Activated T-cell treated with anti-CD3 and anti-CD28 coated beads, Interleukin-2, amount 50 U/mL, for 72 hours (primary cell): ENCODE measurements around the gene USP14. TPM values are rescaled to one million over a fixed set of nuclear protein-coding genes. Genes with fewer than 3 reads are reported as not detected.
"Not testable (repeated sequence)": the region's sequence is repeated elsewhere in the genome, so short reads cannot be mapped to it uniquely, and the experiment has no call there.

Experiments
- ATAC-seq, 2 donors: fragments of 150-1000 bp; cut with Tn5 transposase; replicated peaks in 1 of 2; 2 replicates each; pipeline ENCODE4 v1.10.0; 2021; ENCODE audit warnings: moderate library complexity in 2 of 2, mild to moderate bottlenecking in 1 of 2
- DNase-seq, 2 donors: peaks; one replicate each; pipeline ENCODE4 v3.0.0; 2021 to 2022; ENCODE audit warnings: mixed read lengths in 1 of 2
- H3K27ac Mint-ChIP-seq: one replicate; pipeline ENCODE4 v1.8.0; 2022; ENCODE audit warnings: mild to moderate bottlenecking, moderate library complexity, mixed read lengths
- H3K27me3 Mint-ChIP-seq: one replicate; pipeline ENCODE4 v1.8.0; 2022; ENCODE audit warnings: low read depth, mixed read lengths
- H3K36me3 Mint-ChIP-seq, 2 donors: one replicate each; pipeline ENCODE4 v1.8.0; 2022; ENCODE audit warnings: mixed read lengths in 2 of 2, mild to moderate bottlenecking in 1 of 2; ENCODE audit not compliant: insufficient read depth in 2 of 2
- H3K4me1 Mint-ChIP-seq: one replicate; pipeline ENCODE4 v1.8.0; 2022; ENCODE audit warnings: low read depth, mixed read lengths
- H3K4me3 Mint-ChIP-seq, 2 donors: one replicate each; pipeline ENCODE4 v1.8.0; 2022; ENCODE audit warnings: mild to moderate bottlenecking in 2 of 2, mixed read lengths in 2 of 2, moderate library complexity in 2 of 2
- H3K9me3 Mint-ChIP-seq, 2 donors: one replicate each; pipeline ENCODE4 v1.8.0; 2022; ENCODE audit warnings: mixed read lengths in 2 of 2
- total RNA-seq, 2 donors: library from RNA; stranded (reverse); gene quantifications; one replicate each; pipeline ENCODE4 v1.2.3, GENCODE V29; 2022

USP14 gene
- 10 to 100 TPM; 65.1 to 80.4 TPM for total RNA-seq

GRCh38 chr18:158128-159036 lies at the start of gene USP14:
TSS of gene USP14 (plus strand) at chr18:158557. CDS start at chr18:158699, 142 bp downstream.
- no peaks in the 10 kb centered on the region for H3K9me3 Mint-ChIP-seq
- peak within 1 kb of the TSS; percentile 88 for H3K27ac Mint-ChIP-seq
- DNase-seq (peak; percentile 96 to 98), ATAC-seq (peak; percentile 93 to 94)
- H3K4me3 Mint-ChIP-seq = peak within 1 kb of the TSS; percentile 92 to 95
- H3K4me1 Mint-ChIP-seq = peaks cover 37% of the 10 kb centered on the region
- no peaks in the 10 kb centered on the region for H3K27me3 Mint-ChIP-seq
- peaks cover 3 to 4% of the 10 kb centered on the region in 2 donors for H3K36me3 Mint-ChIP-seq

DNA sequence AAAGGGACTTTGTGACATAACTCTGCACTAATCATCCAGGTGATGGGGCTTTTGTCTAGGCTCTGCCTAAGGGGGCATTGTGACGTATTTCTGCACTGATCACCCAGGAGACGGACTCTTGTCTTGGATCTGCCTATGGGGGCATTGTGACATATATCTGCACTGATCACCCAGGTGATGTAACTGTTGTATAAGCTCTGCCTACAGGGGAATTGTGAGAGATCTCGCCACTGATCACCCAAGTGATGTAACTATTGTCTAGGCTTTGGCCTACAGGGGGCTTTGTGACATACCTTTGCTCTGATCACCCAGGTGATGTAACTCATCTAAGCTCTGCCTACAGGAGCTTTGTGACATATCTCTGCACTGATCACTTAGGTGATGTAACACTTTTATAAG lies 49.7 kb upstream of the USP14 start:
- DNase-seq, ATAC-seq, H3K27ac Mint-ChIP-seq, H3K4me3 Mint-ChIP-seq, H3K27me3 Mint-ChIP-seq: not testable (repeated sequence)
- Mint-ChIP-seq H3K9me3 (peaks cover 21 to 28% of the 10 kb centered on the region in 2 donors), H3K36me3 (peaks cover 16 to 24% of the 10 kb centered on the region in 2 donors), H3K4me1 (peaks cover 38% of the 10 kb centered on the region)

DNA sequence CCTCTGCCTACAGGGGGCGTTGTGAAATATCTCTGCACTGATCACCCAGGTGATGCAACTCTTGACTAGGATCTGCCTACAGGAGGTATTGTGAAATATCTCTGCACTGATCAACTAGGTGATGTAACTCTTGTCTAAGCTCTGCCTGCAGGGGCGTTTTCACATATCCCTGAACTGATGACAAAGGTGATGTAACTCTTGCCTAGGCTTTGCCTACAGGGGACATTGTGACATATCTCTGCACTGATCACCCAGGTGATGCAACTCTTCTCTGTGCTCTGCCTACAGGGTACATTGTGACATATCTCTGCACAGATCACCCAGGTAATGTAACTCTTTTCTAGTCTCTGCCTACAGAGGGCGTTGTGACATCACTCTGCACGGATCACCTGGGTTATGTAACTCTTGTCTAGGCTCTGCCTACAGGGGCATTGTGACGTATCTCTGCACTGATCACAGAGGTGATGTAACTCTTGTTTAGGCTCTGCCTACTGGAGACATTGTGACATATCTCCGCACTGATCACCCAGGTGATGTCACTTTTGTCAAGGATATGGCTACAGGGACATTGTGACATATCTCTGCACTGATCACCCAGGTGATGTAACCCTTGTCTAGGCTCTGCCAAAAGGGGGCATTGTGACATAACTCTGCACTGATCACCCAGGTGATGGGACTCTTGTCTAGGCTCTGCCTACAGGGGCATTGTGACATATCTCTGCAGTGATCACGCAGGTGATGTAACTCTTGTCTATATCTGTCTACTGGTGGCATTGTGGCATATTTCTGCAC lies 49.0 kb upstream of the USP14 start:
- H3K27me3 Mint-ChIP-seq, H3K4me3 Mint-ChIP-seq, ATAC-seq: not testable (repeated sequence)
- Mint-ChIP-seq H3K4me1 (peaks cover 38% of the 10 kb centered on the region), H3K27ac (peak overlapping the region; percentile 13), H3K9me3 (peaks cover 21 to 28% of the 10 kb centered on the region in 2 donors), H3K36me3 (peaks cover 16 to 24% of the 10 kb centered on the region in 2 donors)
- DNase-seq = peak; percentile 62 to 75

DNA sequence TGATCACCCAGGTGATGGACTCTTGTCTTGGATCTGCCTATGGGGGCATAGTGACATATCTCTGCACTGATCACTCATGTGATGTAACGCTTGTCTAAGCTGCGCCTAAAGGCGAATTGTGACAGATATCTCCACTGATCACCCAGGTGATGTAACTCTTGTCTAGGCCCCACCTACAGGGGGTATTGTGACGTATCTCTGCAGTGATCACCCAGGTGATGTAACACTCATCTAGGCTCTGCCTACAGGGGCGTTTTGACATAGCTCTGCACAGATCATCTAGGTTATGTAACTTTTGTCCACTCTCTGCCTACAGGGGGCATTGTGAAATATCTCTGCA lies 48.5 kb upstream of the USP14 start:
- not testable (repeated sequence) for H3K27me3 Mint-ChIP-seq, H3K4me3 Mint-ChIP-seq, ATAC-seq, H3K27ac Mint-ChIP-seq
- DNase-seq = peak; percentile 20 to 25
- peaks cover 16 to 24% of the 10 kb centered on the region in 2 donors for H3K36me3 Mint-ChIP-seq
- H3K9me3 Mint-ChIP-seq = peaks cover 21 to 28% of the 10 kb centered on the region in 2 donors
- H3K4me1 Mint-ChIP-seq = peaks cover 38% of the 10 kb centered on the region

DNA sequence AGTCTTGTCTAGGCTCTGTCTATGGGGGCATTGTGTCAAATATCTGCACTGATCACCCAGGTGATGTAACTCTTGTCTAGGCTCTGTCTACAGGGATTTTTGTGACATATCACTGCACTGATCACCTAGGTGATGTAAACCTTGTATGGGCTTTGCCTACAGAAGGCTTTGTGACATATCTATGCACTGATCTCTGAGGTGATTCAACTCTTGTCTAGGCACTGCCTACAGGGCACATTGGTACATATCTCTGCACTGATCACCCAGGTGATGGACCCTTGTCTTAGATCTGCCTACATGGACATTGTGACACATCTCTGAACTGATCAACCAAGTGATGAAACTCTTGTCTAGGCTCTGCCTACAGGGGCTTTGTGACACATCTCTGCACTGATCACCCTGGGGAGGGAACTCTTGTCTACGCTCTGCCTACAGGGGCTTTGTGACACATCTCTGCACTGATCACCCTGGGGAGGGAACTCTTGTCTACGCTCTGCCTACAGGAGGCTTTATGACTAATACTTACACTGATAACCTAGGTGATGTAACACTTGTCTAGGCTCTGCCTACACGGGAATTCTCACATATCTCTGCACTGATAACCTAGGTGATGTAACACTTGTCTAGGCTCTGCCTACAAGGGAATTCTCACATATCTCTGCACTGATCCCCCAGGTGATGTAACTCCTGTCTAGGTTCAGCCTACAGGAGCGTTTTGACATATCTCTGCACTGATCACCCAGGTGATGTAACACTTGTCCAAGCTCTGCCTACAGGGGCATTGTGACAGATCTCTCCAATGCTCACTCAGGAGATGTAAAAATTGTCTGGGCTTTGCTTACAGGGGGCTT lies 47.8 kb upstream of the USP14 start:
- Mint-ChIP-seq H3K4me3 (peak overlapping the region; percentile 86 to 89), H3K4me1 (peaks cover 37% of the 10 kb centered on the region), H3K9me3 (peaks cover 21 to 28% of the 10 kb centered on the region in 2 donors), H3K36me3 (peaks cover 16 to 24% of the 10 kb centered on the region in 2 donors), H3K27ac (peak overlapping the region; percentile 83)
- not testable (repeated sequence) for H3K27me3 Mint-ChIP-seq
- DNase-seq (peak; percentile 64 to 72), ATAC-seq (peak in 1 of 2 donors; percentile 6)

DNA sequence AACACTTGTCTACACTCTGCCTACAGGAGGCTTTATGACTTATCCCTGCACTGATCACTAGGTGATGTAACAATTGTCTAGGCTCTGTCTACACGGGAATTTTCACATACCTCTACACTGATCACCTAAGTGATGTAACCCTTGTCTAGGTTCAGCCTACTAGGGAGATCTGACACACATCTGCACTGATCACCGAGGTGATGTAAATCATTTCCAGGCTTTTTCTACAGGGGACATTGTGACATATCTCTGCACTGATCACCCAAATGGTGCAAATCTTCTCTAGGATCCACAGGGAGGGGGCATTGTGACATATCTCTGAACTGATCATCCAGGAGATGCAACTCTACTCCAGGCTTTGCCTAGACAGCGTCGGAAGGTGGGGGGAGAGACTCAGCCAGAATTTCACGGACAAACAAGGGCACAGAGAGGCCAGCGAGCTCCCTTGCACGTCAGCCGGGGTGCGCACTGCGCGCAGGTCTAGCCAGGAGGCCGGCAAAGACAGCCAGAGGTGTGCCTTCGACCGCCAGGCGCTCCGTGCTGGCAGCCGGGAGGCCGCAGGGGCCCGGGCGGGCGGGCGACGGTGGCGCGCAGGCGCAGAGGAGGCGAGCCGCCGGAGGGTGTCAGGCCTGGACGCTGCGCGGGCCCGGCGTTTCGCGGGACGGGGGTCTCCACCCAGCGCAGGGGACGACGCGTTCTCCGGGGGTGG lies 46.9 kb upstream of the USP14 start:
- H3K27me3 Mint-ChIP-seq = no peaks in the 10 kb centered on the region
- DNase-seq = peak; percentile 79 to 80
- H3K36me3 Mint-ChIP-seq = peaks cover 16 to 24% of the 10 kb centered on the region in 2 donors
- H3K9me3 Mint-ChIP-seq = peaks cover 21 to 28% of the 10 kb centered on the region in 2 donors
- peaks cover 28% of the 10 kb centered on the region for H3K4me1 Mint-ChIP-seq
- H3K4me3 Mint-ChIP-seq = peak overlapping the region; percentile 86 to 89
- ATAC-seq = peak; percentile 61 to 64
- H3K27ac Mint-ChIP-seq = peak overlapping the region; percentile 83

DNA sequence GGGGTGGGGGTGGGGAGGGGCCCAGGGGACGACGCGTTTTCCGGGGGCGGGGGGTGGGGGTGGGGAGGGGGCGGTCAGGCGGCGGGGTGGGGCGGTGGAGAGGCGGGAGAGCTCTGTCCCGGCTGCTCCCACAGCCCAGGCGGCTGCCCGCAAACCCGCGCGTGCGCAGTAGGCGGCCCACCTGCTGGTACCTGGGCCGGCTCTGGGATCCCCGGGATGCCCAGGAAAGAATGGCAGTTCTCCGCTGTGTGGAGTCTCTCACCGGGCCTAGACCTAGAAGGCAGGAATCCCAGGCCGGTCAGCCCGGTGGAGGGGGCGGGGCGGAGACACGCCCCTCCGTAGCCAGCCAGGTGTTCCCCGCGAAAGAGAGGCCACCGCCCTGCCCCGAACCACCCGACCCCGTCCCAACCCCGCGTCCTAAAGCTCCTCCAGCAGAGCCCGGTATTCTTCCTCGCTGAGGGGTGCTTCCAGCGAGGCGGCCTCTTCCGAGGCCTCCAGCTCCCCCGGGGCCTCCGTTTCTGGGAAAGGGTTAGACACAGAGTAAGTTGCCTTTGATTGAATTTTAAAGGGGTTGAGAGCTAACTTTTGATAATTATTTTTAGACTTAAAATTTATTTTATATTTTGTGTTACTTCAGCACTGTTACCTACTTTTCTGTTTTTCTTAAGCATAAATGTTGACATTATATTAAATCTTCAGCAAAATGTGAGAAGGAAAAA lies 46.2 kb upstream of the USP14 start:
- not testable (repeated sequence) for ATAC-seq, H3K4me3 Mint-ChIP-seq, H3K27ac Mint-ChIP-seq, H3K27me3 Mint-ChIP-seq
- Mint-ChIP-seq H3K4me1 (peaks cover 21% of the 10 kb centered on the region), H3K36me3 (peaks cover 11 to 21% of the 10 kb centered on the region in 2 donors), H3K9me3 (peaks cover 16 to 26% of the 10 kb centered on the region in 2 donors)
- DNase-seq = peak; percentile 12 to 13

DNA sequence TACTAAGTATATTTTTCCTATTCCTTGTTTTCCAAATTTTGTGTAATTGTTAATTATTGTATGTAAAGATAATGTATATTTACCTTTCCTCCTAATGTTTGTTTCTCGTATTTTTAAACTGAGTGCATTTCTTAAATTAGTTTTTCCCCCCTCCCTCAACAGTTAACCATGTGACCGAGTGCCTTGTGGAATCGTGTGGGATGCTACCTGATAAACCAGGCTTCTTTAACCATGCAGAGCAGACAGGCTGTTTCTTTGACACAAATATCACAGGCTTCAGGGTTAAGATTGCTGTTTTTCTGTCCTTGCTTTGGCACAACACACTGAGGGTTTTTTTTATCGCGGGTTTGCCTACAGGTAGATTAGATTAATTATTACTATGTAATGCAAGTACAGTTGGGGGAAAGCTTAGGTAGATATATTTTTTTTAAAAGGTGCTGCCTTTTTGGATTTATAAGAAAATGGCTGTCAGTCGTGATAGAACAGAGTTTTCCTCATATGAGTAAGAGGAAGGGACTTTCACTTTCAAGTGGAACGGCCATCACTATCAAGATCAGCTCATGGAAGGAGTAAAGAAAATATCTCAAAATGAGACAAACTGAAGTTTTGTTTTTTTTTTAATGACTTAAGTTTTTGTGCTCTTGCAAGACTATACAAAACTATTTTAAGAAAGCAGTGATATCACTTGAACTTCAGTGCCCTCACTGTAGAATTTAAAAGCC lies 37.7 kb upstream of the USP14 start:
- H3K27me3 Mint-ChIP-seq, DNase-seq, H3K4me3 Mint-ChIP-seq, H3K4me1 Mint-ChIP-seq, H3K27ac Mint-ChIP-seq, H3K9me3 Mint-ChIP-seq, H3K36me3 Mint-ChIP-seq: not testable (repeated sequence)
- peak in 1 of 2 donors; percentile 40 for ATAC-seq

DNA sequence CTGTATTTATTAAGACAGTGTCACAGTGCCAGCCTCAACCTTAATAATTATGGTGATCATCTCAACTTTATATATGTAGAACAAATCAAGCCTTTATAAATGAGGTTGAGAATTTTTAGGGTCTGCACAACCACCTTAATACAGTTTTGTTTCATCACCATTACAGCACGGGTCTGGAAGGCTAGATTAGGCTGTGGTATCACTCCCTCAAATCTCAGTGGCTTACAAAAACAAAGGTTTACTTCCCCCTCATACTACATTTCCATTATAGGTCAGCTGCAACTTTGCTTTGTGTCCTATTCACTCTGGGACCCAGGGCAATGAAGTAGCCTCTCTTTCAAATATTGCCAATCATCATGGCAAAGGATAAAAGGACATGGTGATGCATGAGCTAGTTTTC lies 23.3 kb upstream of the USP14 start:
- no peak for ATAC-seq
- H3K36me3 Mint-ChIP-seq = peaks cover 4% of the 10 kb centered on the region in 2 donors
- DNase-seq = no peak
- H3K9me3 Mint-ChIP-seq = peaks cover 2 to 3% of the 10 kb centered on the region in 2 donors
- no peaks in the 10 kb centered on the region for H3K27me3 Mint-ChIP-seq
- H3K27ac Mint-ChIP-seq = no peak overlapping the region
- H3K4me1 Mint-ChIP-seq = no peaks in the 10 kb centered on the region
- H3K4me3 Mint-ChIP-seq = no peak overlapping the region

DNA sequence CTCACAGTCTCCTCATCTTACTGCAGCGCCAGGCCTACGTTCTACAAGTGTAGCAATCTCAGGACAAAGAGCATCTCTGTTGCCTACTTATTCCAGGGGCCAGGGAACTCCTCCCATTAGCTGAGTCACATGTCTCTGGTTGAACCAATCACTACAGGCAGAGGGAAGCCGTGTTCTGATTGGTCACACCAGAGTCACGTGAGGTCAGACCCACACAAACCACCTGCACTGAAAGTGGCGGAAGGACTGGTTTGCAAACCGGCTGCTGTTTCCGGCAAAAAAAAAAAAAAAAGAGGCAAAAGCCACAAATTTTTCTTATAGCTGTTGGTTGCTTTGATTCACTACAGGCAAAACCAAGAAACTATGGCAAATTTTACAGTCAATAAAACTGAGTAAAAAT lies 21.9 kb upstream of the USP14 start:
- no peaks in the 10 kb centered on the region for H3K4me1 Mint-ChIP-seq
- DNase-seq = peak; percentile 9 to 10

GRCh38 chr18:137327-137726 lies 21.0 kb upstream of the USP14 start:
- no peaks in the 10 kb centered on the region for H3K4me1 Mint-ChIP-seq
- no peaks in the 10 kb centered on the region for H3K9me3 Mint-ChIP-seq
- no peak overlapping the region for H3K27ac Mint-ChIP-seq
- H3K36me3 Mint-ChIP-seq = no peaks in the 10 kb centered on the region
- ATAC-seq (no peak), DNase-seq (no peak)
- H3K27me3 Mint-ChIP-seq = peaks cover 8% of the 10 kb centered on the region
- no peak overlapping the region for H3K4me3 Mint-ChIP-seq

More for the DNA sequence above, 21.9 kb upstream of the USP14 start:
- Mint-ChIP-seq H3K9me3 (no peaks in the 10 kb centered on the region), H3K27me3 (peaks cover 2% of the 10 kb centered on the region), H3K27ac (no peak overlapping the region), H3K4me3 (no peak overlapping the region), H3K36me3 (no peaks in the 10 kb centered on the region)
- ATAC-seq = peak; percentile 39
